Measurements from ENCODE around the gene ITGA8.
"Not testable (repeated sequence)": the region's sequence is repeated elsewhere in the genome, so short reads cannot be mapped to it uniquely, and the experiment has no call there.

Gene ITGA8

GRCh38 chr10:15570738-15571339, 148.9 kb downstream of the ITGA8 start:
- in situ Hi-C loops (cut with MboI; ENCODE audit: low sequenced_read_pairs), result no loop called here

- in situ Hi-C loops (cut with MboI; ENCODE audit: low sequenced_read_pairs), result no loop called here
Observed at GRCh38 chr10:15567952-15568351, 151.8 kb downstream of the ITGA8 start.

GRCh38 chr10:15563246-15563645, 156.5 kb downstream of the ITGA8 start:
- in situ Hi-C loops (cut with MboI; ENCODE audit: low sequenced_read_pairs), result no loop called here

- in situ Hi-C loops (cut with MboI; ENCODE audit: low sequenced_read_pairs), result no loop called here
Observed at GRCh38 chr10:15562578-15562977, 157.1 kb downstream of the ITGA8 start.

- in situ Hi-C loops (cut with MboI; ENCODE audit: low sequenced_read_pairs), result no loop called here
Observed at GRCh38 chr10:15562116-15562515, 157.6 kb downstream of the ITGA8 start.

- in situ Hi-C loops (cut with MboI; ENCODE audit: low sequenced_read_pairs), result no loop called here
Observed at GRCh38 chr10:15558136-15558535, 161.6 kb downstream of the ITGA8 start.

GRCh38 chr10:15557168-15557567, 162.6 kb downstream of the ITGA8 start:
- in situ Hi-C loops (cut with MboI; ENCODE audit: low sequenced_read_pairs), result not testable (repeated sequence)

GRCh38 chr10:15550950-15551349, 168.8 kb downstream of the ITGA8 start:
- in situ Hi-C loops (cut with MboI; ENCODE audit: low sequenced_read_pairs), result no loop called here

GRCh38 chr10:15548331-15548730, 171.4 kb downstream of the ITGA8 start:
- in situ Hi-C loops (cut with MboI; ENCODE audit: low sequenced_read_pairs), result no loop called here

- in situ Hi-C loops (cut with MboI; ENCODE audit: low sequenced_read_pairs), result no loop called here
Observed at GRCh38 chr10:15546606-15547005, 173.1 kb downstream of the ITGA8 start.

GRCh38 chr10:15545884-15546283, 173.8 kb downstream of the ITGA8 start:
- in situ Hi-C loops (cut with MboI; ENCODE audit: low sequenced_read_pairs), result no loop called here

- in situ Hi-C loops (cut with MboI; ENCODE audit: low sequenced_read_pairs), result no loop called here
Observed at GRCh38 chr10:15545266-15545665, 174.5 kb downstream of the ITGA8 start.

GRCh38 chr10:15543994-15544393, 175.7 kb downstream of the ITGA8 start:
- in situ Hi-C loops (cut with MboI; ENCODE audit: low sequenced_read_pairs), result no loop called here

- in situ Hi-C loops (cut with MboI; ENCODE audit: low sequenced_read_pairs), result no loop called here
Observed at GRCh38 chr10:15542817-15543216, 176.9 kb downstream of the ITGA8 start.

- in situ Hi-C loops (cut with MboI; ENCODE audit: low sequenced_read_pairs), result no loop called here
Observed at GRCh38 chr10:15541376-15541775, 178.3 kb downstream of the ITGA8 start.

- in situ Hi-C loops (cut with MboI; ENCODE audit: low sequenced_read_pairs), result no loop called here
Observed at GRCh38 chr10:15540727-15541126, 179.0 kb downstream of the ITGA8 start.

GRCh38 chr10:15539262-15539661, 180.5 kb downstream of the ITGA8 start:
- in situ Hi-C loops (cut with MboI; ENCODE audit: low sequenced_read_pairs), result no loop called here

- in situ Hi-C loops (cut with MboI; ENCODE audit: low sequenced_read_pairs), result not testable (repeated sequence)
Observed at GRCh38 chr10:15534928-15535538, 184.7 kb downstream of the ITGA8 start.

- in situ Hi-C loops (cut with MboI; ENCODE audit: low sequenced_read_pairs), result no loop called here
Observed at GRCh38 chr10:15531927-15532722, 187.6 kb downstream of the ITGA8 start.

- in situ Hi-C loops (cut with MboI; ENCODE audit: low sequenced_read_pairs), result no loop called here
Observed at GRCh38 chr10:15528859-15529239, 190.9 kb downstream of the ITGA8 start.

- in situ Hi-C loops (cut with MboI; ENCODE audit: low sequenced_read_pairs), result no loop called here
Observed at GRCh38 chr10:15526754-15527153, 193.0 kb downstream of the ITGA8 start.

GRCh38 chr10:15521328-15521903, 198.3 kb downstream of the ITGA8 start:
- in situ Hi-C loops (cut with MboI; ENCODE audit: low sequenced_read_pairs), result no loop called here
